ENCODE measurements around the gene SKOR2. TPM values are rescaled to one million over a fixed set of nuclear protein-coding genes. Genes with fewer than 3 reads are reported as not detected.

The SKOR2 gene
- total RNA-seq, 1 donor from 2014 or later, result not detected

- no peak for DNase-seq
Observed at GRCh38 chr18:47260120-47260923, 8.9 kb upstream of the SKOR2 start.

GRCh38 chr18:47254341-47254939, 3.0 kb upstream of the SKOR2 start:
- no peak for DNase-seq

GRCh38 chr18:47253101-47253654, 1.7 kb upstream of the SKOR2 start:
- DNase-seq, result no peak

- DNase-seq, result no peak
Observed at GRCh38 chr18:47250391-47251046, 941 bp downstream of the SKOR2 start.

- DNase-seq, result no peak
Observed at GRCh38 chr18:47249314-47249981, 2.0 kb downstream of the SKOR2 start.

- no peak for DNase-seq
Observed at GRCh38 chr18:47248604-47249313, 2.7 kb downstream of the SKOR2 start.

GRCh38 chr18:47248115-47248603, 3.3 kb downstream of the SKOR2 start:
- DNase-seq, result no peak

GRCh38 chr18:47247416-47248114, 3.9 kb downstream of the SKOR2 start:
- DNase-seq, result no peak

- DNase-seq, result no peak
Observed at GRCh38 chr18:47247036-47247415, 4.4 kb downstream of the SKOR2 start.

- no peak for DNase-seq
Observed at GRCh38 chr18:47246027-47246971, 5.2 kb downstream of the SKOR2 start.

GRCh38 chr18:47244086-47244485, 7.4 kb downstream of the SKOR2 start:
- DNase-seq, result no peak

GRCh38 chr18:47235096-47235495, 16.4 kb downstream of the SKOR2 start:
- DNase-seq, result no peak

GRCh38 chr18:47226660-47227059, 24.8 kb downstream of the SKOR2 start:
- DNase-seq, result no peak

GRCh38 chr18:47215554-47216138, 35.8 kb downstream of the SKOR2 start:
- DNase-seq, result no peak

GRCh38 chr18:47209171-47209570, 42.3 kb downstream of the SKOR2 start:
- no peak for DNase-seq

- DNase-seq, result no peak
Observed at GRCh38 chr18:47206945-47207637, 44.4 kb downstream of the SKOR2 start.

- no peak for DNase-seq
Observed at GRCh38 chr18:47204908-47205522, 46.4 kb downstream of the SKOR2 start.

Measured in occipital lobe (tissue), 2 donors.